Measurements from ENCODE around the gene LBX1. TPM values are rescaled to one million over a fixed set of nuclear protein-coding genes. Genes with fewer than 3 reads are reported as not detected.

The LBX1 gene
- total and polyA plus RNA-seq, 2 of the 4 experiments (the other 2 are of a cell fraction), result not detected

DNA sequence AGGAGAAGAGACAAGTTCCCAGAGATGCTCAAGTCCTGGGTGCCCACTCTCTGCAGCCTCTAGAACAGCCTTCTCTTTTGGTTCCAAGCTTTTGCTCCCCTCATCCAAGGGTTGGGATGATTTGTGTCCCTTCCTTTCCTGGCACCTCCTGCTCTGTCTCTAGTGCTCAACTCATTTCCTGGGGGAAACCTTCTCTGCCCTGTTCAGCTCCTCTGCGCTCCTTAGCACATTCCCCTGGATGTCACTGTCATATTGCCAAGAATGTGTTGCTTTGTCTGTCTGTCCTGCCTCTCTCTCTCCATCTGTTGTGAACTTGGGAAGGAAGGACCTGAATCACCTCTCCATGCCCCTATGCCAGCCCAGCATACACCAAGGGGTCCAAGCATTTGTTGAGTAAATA is 5.1 kb upstream of the LBX1 start:
- no peak overlapping the region for H3K4me3 ChIP-seq (ENCODE audit: insufficient read depth, low read depth, low read length)
- BruUV-seq (replicated peaks), result no TSS peak
- no peaks in the 10 kb centered on the region; the same call in 1 of the 2 replicates for H3K9me1 ChIP-seq (ENCODE audit: insufficient read depth, low read length)
- H3K23ac ChIP-seq (ENCODE audit: low read depth, low read length), result no peak overlapping the region
- no peak overlapping the region for H4K91ac ChIP-seq (ENCODE audit: insufficient read depth, low read depth, low read length)
- ChIA-PET CTCF (no interaction called here), POLR2A (ENCODE audit: unreplicated experiment) (no interaction called here)
- no peak overlapping the region for H2AFZ ChIP-seq (replicated peaks; ENCODE audit: low read length, poor library complexity)
- H4K8ac ChIP-seq (ENCODE audit: low read depth in 2 of 2, low read length in 2 of 2), result no peak overlapping the region
- no peak overlapping the region for H3K14ac ChIP-seq (replicated peaks; ENCODE audit: low read depth, low read length)
- H2AK9ac ChIP-seq (replicated peaks; ENCODE audit: low read depth, low read length, poor library complexity), result no peak overlapping the region
- H2BK120ac ChIP-seq (ENCODE audit: low read depth, low read length), result no peak overlapping the region
- H3K4me1 ChIP-seq (ENCODE audit: control insufficient read depth, insufficient read depth, low read length), result peaks cover 5% of the 10 kb centered on the region; the same call in 1 of the 2 replicates
- H4K5ac ChIP-seq (ENCODE audit: low read depth, low read length), result no peak overlapping the region
- no peak overlapping the region for H2BK15ac ChIP-seq (ENCODE audit: low read depth, low read length)
- H2AK5ac ChIP-seq (ENCODE audit: low read depth, low read length), result 0 out of 2 replicates have a peak overlapping the region, but pooled peaks have one; percentile 28
- no peak overlapping the region for H2BK5ac ChIP-seq (ENCODE audit: low read depth, low read length, poor library complexity, severe bottlenecking)
- no peaks in the 10 kb centered on the region for H4K20me1 ChIP-seq (ENCODE audit: insufficient read depth, low read length)
- no peak overlapping the region for H3K27ac ChIP-seq (ENCODE audit: insufficient read depth, low read length)
- WGBS, 2 experiments (ENCODE audit: extremely low coverage in 2 of 2, insufficient read length in 1 of 2), result no CpG with 5 or more reads among the region's 1 CpG
- no peak overlapping the region for H3K18ac ChIP-seq (ENCODE audit: low read depth, low read length)
- no peak overlapping the region for H2BK20ac ChIP-seq (ENCODE audit: low read depth, low read length)
- H3K36me3 ChIP-seq (ENCODE audit: control insufficient read depth, insufficient read depth, low read length), result no peaks in the 10 kb centered on the region
- H3K4ac ChIP-seq (ENCODE audit: low read depth, low read length), result no peak overlapping the region
- H3K4me2 ChIP-seq (ENCODE audit: low read depth, low read length), result no peak overlapping the region
- no peak for DNase-seq
- H3K9ac ChIP-seq (ENCODE audit: low read depth, low read length), result no peak overlapping the region
- in situ Hi-C loops (cut with MboI; ENCODE audit: low sequenced_read_pairs) (no loop called here), dilution Hi-C loops (cut with HindIII; ENCODE audit: low sequenced_read_pairs, unreplicated experiment) (no loop called here), intact Hi-C loops (cut with micrococcal nuclease) (no loop called here)
- no peak for TF ChIP-seq RFX5 (IDR thresholded peaks at IDR 0.05; ENCODE audit: low read depth, low read length)
- no peak for TF ChIP-seq RCOR1 (IDR thresholded peaks at IDR 0.05; ENCODE audit: insufficient replicate concordance, low read length)
- TF ChIP-seq BHLHE40 (IDR thresholded peaks at IDR 0.05; ENCODE audit: low read depth, low read length), result no peak
- no peak for TF ChIP-seq MAFK (IDR thresholded peaks at IDR 0.05; ENCODE audit: low read depth, low read length)
- no peak for TF ChIP-seq POLR2A (IDR thresholded peaks at IDR 0.05; ENCODE audit: low read depth, low read length)
- no peak for TF ChIP-seq USF2 (IDR thresholded peaks at IDR 0.05; ENCODE audit: low read depth, low read length)
- TF ChIP-seq RAD21 (IDR thresholded peaks at IDR 0.05; ENCODE audit: low read length), result no peak
- peaks cover 96% of the 10 kb centered on the region for H3K27me3 ChIP-seq (ENCODE audit: control insufficient read depth, insufficient read depth, low read length)
- no peak overlapping the region for H3K56ac ChIP-seq (ENCODE audit: extremely low read depth, insufficient read depth, low read length)
- H3K79me1 ChIP-seq (ENCODE audit: low read depth in 1 of 2, low read length in 2 of 2), result no peaks in the 10 kb centered on the region
- H3K9me3 ChIP-seq (ENCODE audit: control insufficient read depth, insufficient read depth, low read length), result peaks cover 9% of the 10 kb centered on the region
- no peak for ATAC-seq (ENCODE audit: low read depth)

All from IMR-90 (cell line).